ENCODE data around the gene CES4A.
"Not testable (repeated sequence)": the region's sequence is repeated elsewhere in the genome, so short reads cannot be mapped to it uniquely, and the experiment has no call there.

The CES4A gene

GRCh38 chr16:66988197-66988788 lies at the start of gene CES4A:
TSS of gene CES4A (plus strand) at chr16:66988589. CDS start at chr16:66988773, 184 bp downstream.
- DNase-seq (ENCODE audit: low read depth in 2 of 2, low spot score in 1 of 2) = no peak

DNA sequence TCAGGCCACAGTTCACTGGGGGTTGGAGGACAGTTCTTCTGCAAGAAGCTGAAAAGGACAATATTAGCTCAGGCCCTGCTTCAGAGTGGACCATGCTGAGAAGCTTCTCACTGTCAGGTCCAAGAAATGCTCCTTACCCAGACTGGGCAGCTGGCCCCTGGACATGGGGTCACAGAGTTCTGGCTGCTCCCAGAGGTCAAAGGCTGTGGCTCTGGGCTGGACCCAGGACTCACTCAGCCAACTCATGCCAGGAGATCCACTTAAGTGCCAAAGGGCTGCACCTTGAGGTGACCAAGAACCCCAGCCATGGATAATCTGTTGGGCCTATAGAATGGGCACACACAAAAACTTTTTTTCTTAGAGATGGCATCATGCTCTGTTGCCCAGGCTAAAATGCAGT lies 49.0 kb upstream of the CES4A start:
- no peak for DNase-seq (ENCODE audit: low read depth in 2 of 2, low spot score in 1 of 2)

DNA sequence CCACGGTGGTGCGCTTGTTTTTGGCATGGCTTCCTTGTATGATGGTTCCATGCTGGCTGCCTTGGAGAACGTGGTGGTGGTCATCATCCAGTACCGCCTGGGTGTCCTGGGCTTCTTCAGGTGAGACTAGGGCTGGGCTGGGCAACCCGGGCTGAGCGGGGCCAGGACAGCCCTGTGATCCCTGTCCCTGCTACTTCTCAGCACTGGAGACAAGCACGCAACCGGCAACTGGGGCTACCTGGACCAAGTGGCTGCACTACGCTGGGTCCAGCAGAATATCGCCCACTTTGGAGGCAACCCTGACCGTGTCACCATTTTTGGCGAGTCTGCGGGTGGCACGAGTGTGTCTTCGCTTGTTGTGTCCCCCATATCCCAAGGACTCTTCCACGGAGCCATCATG lies 48.2 kb upstream of the CES4A start:
- no peak for DNase-seq (ENCODE audit: low read depth in 2 of 2, low spot score in 1 of 2)

DNA sequence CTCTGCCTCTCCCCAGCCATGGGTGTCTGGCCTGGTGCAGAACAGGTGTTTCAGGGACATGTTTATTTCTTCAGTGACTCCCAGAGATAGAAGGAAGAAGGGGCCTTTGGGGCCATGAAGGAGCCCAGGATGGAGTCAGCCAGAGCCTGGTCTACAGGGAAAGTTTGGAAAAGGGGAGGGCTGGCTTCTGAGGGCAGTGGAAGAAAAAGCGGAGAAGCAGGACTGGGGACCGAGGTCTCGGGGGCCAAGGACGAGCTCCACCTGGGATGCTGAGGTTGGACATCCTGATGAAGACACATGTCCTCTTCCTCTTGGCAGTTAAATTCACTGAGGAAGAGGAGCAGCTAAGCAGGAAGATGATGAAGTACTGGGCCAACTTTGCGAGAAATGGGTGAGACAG lies 45.4 kb upstream of the CES4A start:
- DNase-seq (ENCODE audit: low read depth in 2 of 2, low spot score in 1 of 2) = no peak

- DNase-seq (ENCODE audit: low read depth in 2 of 2, low spot score in 1 of 2) = no peak
Measured at GRCh38 chr16:66943426-66944053, 44.8 kb upstream of the CES4A start.

- DNase-seq (ENCODE audit: low read depth in 2 of 2, low spot score in 1 of 2) = no peak
Measured at GRCh38 chr16:66944054-66944441, 44.3 kb upstream of the CES4A start.

- not testable (repeated sequence) for DNase-seq (ENCODE audit: low read depth in 2 of 2, low spot score in 1 of 2)
Measured at GRCh38 chr16:66944971-66945370, 43.4 kb upstream of the CES4A start.

- DNase-seq (ENCODE audit: low read depth in 2 of 2, low spot score in 1 of 2) = no peak
Measured at GRCh38 chr16:66945939-66946338, 42.5 kb upstream of the CES4A start.

DNA sequence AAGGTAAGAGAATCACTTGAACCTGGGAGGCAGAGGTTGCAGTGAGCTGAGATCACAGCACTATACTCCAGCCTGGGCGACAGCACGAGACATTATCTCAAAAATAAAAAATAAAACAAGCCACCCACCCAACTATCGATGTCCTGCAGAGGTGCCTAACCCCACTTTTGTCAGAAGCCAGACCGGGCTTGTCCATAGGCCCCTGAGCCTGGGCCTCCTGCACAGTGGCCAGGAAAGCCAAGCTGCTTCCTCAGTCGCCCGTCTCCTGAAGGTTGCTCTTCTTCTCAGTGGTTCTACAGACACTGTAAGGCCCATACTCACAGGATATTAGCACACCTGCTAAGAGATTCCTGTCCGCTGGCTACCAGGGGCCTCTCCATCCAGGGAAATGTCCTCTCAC lies 41.8 kb upstream of the CES4A start:
- no peak for DNase-seq (ENCODE audit: low read depth in 2 of 2, low spot score in 1 of 2)

DNA sequence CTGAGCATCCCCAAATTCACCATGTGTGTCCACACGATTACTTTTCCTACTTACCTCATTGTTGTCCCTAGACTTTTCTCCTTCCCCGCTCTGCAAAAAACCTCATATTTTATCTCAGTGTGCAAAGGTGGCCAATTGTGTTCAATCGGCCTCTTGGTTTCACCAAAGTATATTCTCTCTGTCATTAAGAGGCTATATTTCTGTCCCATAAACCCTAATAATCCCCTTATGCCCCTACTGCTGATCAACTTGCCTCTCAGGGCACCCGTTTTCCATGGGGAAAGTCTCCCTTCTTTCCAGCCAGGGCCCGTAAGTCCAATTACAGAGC lies 41.5 kb upstream of the CES4A start:
- DNase-seq (ENCODE audit: low read depth in 2 of 2, low spot score in 1 of 2) = no peak

- DNase-seq (ENCODE audit: low read depth in 2 of 2, low spot score in 1 of 2) = peak; percentile 60 to 66
Measured at GRCh38 chr16:66947302-66948065, 40.9 kb upstream of the CES4A start.

GRCh38 chr16:66948134-66948836 lies 40.1 kb upstream of the CES4A start:
- no peak for DNase-seq (ENCODE audit: low read depth in 2 of 2, low spot score in 1 of 2)

DNA sequence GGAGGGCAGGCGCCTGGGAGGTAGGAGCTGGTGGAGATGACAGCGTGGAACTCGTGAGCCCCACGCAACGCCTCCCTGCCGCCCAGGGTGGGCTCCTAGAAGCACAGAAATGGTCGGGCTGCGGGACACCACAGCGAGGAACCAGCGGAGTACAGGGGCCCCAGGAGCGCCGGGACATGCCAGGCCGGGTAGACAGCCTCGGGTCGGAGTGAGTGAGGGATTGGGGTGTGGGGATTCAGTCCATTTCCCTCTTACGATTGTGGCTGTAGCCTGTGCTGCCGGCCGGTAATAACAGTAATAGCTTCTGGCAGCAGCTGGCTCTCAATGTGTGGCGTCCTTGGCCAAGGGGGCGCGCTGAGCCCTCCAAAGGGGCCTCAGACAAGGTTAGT lies 39.6 kb upstream of the CES4A start:
- no peak for DNase-seq (ENCODE audit: low read depth in 2 of 2, low spot score in 1 of 2)

- DNase-seq (ENCODE audit: low read depth in 2 of 2, low spot score in 1 of 2) = no peak
Measured at GRCh38 chr16:66949472-66949871, 38.9 kb upstream of the CES4A start.

- DNase-seq (ENCODE audit: low read depth in 2 of 2, low spot score in 1 of 2) = no peak
Measured at GRCh38 chr16:66950437-66950836, 38.0 kb upstream of the CES4A start.

- DNase-seq (ENCODE audit: low read depth in 2 of 2, low spot score in 1 of 2) = no peak
Measured at GRCh38 chr16:66950971-66951790, 37.2 kb upstream of the CES4A start.

GRCh38 chr16:66952430-66953110 lies 35.8 kb upstream of the CES4A start:
- DNase-seq (ENCODE audit: low read depth in 2 of 2, low spot score in 1 of 2) = no peak

DNA sequence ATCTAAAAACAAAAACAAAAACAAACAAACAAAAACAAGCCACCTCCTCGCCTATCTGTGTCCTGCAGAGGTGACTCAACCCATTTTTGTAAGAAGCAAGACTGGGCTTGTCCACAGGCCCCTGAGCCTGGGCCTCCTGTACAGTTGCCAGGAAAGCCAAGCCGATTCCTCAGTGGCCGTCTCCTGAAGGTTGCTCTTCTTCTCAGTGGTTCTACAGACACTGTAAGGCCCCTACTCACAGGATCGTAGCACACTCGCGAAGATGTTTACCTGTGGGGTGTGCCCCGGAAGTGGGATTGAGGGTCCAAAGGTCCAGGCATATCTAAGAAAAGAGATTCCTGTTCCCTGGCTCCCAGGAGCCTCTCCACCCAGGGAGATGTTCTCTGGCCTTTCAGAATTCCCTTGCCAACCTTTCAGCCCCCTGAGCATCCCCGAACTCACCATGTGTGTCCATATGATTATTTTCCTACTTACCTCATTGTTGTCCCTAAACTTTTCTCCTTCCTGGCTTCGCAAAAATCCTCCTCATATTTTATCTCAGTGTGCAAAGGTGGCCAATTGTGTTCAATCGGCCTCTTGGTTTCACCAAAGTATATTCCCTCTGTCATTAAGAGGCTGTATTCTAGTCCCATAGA lies 34.8 kb upstream of the CES4A start:
- no peak for DNase-seq (ENCODE audit: low read depth in 2 of 2, low spot score in 1 of 2)

GRCh38 chr16:66954097-66954659 lies 34.2 kb upstream of the CES4A start:
- peak; percentile 33 to 50 for DNase-seq (ENCODE audit: low read depth in 2 of 2, low spot score in 1 of 2)

Measured in stimulated activated CD8-positive, alpha-beta memory T cell treated with anti-CD3 and anti-CD28 coated beads, Interleukin-4, amount 100 ng/mL, for 1 hour (primary cell).